Stimulated activated CD4-positive, alpha-beta T cell treated with anti-CD3 and anti-CD28 coated beads, Interleukin-4, amount 100 ng/mL, for 4 hours (primary cell): Measurements from ENCODE around the gene ZNF407.

ENCODE experiments used
- DNase-seq, 2 experiments: peaks; one replicate each; pipeline ENCODE4 v3.0.0-alpha.2; 2020

The ZNF407 gene

DNA sequence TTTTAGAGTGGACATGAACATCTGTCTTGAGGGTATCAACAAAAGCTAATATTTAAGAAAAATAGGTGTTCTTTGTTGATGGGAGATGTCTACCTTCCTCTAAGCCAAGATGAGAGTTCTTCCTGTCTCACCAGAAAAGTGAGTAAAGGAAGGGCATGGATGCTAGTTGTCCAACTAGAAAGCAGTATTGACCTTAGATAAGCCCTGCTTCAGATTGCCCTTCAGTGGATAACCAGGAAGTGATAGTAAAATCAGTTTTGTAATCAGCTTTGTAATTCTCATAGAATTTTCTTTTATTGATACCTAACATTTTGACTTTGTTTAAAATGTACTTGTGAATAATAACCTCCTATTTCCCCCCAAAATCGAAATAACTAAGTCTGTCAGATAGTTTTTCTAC is 134.7 kb downstream of the ZNF407 start:
- no peak for DNase-seq

DNA sequence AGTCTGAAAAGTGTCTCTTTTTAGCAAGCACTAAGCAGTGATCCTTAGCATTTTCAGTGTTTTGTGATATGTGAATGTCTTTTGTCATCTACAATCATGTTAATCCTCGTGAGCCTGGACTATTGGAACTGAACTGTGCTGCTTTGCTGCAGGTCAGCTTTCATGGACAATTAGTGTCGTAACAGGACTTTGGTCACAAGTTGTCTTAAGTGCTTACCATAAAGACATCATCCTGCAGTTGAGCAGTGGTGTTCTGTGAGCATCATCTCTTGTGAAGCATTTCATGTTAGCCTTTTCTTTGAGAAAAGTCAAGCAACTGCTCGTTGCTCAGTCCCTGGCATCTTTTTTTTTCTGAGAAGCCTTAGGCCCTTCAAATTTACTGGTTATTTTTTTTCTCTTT is 135.9 kb downstream of the ZNF407 start:
- no peak for DNase-seq

DNA sequence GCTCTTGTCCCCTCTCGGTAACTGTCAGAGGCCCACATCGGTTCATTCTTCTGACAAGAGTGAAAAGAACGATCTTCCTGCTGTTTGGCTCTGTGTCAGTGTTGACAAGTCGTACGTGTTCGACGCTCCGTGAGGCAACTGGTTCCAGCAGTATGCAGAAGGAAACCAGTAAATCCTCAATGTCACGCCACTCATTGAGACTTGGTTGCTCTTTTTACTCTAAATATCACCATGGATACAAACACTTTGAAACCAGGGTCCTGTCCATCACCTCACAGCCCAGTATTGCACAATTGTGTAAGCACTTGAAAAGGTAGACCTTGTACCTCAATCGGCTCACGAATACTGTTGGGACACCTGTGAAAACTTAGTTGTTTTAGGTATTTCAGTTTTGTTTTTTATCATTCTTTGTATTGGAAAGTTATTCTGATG is 136.4 kb downstream of the ZNF407 start:
- DNase-seq, result no peak

DNA sequence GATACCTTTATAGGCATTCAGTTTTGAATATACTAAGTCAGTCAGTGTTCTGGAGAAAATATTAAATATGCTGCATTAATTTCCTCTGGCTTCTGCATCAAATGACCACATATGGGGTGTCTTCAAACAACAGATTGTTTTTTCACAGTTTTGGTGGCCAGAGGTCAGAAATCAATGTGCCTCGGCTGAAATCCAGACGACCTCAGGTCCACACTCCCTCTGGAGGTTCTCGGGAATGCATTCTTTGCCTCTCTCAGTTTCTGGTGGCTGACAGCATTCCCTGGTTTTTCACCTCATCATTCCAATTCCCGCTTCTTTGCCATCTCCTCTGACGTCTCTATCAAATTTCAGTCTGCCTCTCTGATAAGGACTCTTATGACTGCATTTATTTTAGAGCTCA is 142.3 kb downstream of the ZNF407 start:
- no peak for DNase-seq

DNA sequence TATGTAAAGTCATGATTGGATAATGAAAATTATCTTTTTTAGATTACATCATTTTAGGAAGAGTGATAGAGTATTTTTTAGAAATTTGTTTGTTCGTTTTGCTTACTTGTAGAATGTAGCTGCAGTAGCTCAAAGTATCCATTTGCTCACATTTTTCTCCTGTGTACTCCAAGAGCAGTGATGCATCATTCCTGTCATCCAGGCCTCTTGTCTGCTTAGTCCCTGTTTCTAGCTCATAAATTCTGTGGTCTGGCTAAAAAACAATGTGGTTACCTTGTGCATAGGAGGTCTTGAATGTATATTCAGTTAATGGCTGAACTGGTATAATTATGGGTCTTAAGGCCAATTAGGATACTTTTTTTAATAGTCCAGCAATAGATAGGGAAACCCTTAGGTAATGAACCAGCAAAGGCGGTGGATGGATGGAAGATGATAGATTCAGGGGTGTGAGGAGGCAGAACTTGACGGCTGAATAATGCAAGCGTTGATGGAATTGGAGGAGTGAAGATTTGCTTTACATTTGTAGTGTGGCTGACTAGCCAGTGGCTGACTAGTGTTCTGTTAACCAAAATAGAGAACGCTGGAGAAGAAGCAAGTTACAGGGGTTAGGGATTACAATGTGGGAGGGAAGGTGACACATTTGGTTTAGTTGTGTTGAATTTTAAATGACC is 145.0 kb downstream of the ZNF407 start:
- no peak for DNase-seq

DNA sequence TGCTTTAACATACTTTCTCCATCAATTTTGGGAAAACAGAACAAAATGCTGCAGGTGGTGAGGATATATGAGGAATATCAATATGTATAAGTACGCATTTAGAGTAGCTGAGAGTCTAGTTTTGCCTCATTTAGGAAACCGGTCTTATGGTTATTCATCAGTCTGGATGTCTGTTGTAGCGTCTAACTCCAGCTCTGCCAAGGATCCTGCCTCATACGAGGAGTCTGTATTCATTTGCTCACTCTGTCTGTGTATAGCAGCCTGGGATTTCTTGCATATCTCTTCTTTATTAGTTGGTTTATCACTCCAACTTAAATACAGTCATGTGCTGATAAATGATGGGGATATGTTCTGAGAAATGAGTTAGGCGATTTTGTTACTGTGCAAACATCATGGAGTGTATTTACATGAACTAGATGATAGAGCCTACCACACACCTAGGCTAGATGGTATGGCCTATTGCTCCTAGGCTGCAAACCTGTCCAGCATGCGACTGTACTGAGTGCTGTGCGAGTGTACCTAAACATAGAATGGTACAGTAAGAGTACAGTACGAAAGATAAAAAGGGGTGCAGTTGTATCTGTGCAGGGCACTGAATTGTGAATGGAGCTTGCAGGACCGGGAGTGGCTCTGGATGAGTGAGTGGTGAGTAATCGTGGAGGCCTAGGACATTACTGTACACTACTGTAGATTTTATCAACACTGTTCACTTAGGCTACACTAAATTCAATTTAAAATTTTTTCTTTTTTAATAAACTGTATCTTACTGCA is 148.1 kb downstream of the ZNF407 start:
- DNase-seq, result no peak

DNA sequence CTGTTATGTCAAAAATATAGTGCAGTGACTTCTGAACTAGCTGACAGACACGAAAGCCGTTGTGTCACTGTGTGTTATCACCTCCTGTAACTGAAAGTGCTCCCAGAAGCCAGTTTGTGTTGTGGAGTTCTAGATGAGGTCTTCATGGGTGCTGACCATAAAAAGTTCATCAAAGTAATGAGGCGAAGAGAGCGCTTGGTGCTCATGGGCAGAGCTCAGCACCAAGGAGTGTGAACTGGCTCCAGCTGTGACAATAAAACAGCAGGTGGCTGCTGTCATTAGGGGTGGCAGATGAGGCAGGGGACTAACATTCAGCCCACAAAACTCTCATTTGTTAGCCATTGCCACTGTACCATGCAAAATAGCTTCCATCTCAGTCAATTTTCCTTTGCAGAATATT is 151.1 kb downstream of the ZNF407 start:
- DNase-seq, result no peak

DNA sequence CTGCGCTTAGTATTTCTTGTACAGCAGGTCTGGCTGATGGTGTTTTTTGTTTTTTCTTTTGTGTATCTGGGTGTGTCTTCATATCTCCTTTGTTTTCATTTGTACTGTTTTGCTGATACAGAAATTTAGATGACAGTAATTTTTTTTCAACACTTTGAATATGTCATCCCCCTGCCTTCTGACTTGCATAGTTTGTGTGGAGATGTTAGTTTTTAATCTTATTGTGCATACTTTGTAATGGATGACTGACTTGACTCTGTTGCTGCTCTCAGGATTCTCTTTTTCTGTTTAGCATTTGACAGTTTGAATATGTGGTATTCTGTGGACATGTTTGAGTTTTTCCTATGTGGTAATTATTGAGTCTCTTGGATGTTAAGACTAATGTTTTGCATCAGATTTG is 161.3 kb downstream of the ZNF407 start:
- DNase-seq, result no peak

DNA sequence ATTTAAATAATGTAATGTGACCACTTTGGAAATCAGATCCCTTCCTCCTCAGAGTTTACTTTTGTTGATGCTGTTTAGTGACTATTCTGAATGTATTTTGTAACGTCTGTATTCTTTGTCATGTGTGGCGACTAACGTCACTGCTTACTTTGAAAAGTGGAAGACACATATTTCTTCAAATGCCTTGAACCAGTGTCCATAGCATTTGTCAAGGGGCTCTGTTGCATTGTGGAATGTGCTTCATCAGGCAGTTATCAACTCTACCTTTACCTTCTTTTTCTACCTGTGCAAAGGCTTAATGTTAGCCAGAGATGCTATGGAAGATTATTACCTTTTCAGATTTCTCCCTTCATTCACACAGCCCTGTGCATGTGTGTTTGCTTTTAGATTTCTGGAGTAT is 162.4 kb downstream of the ZNF407 start:
- DNase-seq, result no peak

DNA sequence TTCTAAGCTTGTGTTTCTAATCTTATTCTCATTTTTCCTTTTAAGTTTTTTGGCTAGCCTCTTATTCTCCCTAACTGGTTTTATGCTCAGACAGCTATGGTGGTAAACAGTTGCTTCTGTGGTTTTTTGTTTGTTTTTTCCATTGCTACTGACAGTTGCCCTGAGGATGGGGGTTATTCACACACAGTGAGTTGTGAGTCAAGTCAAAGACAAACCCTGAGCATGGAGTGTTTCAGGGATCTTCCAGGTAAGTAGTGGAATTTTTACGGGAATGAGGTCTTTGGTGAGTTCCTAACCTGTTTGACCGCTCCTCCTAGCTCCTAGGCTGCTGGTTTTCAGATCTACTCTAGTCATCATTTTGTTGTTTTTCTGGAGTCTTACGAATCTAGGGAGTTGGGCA is 162.8 kb downstream of the ZNF407 start:
- DNase-seq, result no peak

DNA sequence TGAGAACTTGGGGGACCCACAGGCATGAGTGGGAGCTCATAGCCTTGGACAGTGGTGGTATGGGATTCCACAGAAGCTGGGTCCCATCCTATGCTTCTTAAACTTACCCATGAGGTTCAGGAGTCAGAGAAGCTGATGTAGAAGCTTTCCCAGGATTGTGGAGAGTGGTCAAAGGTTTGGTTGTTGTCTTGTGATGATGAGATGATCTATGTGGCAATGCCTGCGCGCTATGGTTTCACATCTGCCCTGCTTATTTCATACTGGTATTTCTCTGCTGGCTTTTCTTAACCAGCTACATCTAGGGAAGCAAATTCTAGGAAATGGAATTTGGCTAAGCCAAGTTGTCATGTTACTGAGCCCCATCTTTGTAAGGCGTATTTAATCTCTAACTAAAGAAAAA is 168.6 kb downstream of the ZNF407 start:
- DNase-seq, result no peak

DNA sequence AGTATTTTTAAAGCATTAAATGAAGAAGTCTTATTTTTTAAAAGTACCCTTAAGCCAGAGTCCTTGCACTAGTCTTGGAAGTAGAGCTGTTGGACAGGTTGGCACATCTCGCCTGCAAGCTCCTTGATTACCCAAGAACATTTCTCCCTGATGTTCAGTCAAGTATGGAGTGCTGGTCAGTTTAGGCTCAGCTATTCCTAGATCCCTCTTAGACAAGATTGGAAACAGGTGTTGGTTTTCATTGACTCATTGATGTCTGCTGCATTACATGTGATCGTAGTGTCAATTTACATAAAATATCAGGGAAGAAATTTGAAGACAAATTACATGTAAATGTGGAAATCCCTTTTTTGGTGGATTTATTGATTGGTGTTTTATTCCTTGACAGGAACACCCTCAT is 170.4 kb downstream of the ZNF407 start:
- DNase-seq, result no peak

DNA sequence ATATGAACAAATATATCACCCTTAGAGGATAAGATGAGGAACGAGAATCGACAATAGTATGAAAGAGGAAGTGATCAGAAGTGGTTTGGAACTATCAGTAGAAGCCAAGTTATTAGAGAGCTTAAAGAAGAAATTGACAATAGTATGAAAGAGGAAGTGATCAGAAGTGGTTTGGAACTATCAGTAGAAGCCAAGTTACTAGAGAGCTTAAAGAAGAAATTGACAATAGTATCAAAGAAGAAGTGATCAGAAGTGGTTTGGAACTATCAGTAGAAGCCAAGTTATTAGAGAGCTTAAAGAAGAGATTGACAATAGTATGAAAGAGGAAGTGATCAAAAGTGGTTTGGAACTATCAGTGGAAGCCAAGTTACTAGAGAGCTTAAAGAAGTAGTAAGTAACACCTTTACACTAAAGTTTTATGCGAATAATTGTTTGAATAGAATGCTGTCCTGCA is 175.5 kb downstream of the ZNF407 start:
- no peak for DNase-seq

DNA sequence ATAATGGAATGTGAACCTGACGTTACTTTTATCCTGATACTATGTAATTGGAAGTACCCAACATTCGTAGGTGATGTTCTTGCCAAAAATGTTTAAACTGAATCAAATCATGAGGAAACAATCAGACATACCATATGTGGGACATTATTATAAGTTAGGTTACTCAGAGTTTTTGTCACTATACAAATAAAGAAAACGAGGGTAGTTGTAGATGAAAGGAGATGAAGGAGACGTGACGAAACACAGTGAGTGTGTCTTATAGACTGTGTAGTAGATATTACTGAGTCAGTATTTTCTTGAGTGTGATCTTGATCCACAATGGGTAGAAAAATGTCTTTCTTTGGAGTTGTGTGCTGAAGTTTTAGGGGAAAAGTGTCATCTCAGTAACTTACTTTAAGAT is 176.8 kb downstream of the ZNF407 start:
- DNase-seq, result no peak

DNA sequence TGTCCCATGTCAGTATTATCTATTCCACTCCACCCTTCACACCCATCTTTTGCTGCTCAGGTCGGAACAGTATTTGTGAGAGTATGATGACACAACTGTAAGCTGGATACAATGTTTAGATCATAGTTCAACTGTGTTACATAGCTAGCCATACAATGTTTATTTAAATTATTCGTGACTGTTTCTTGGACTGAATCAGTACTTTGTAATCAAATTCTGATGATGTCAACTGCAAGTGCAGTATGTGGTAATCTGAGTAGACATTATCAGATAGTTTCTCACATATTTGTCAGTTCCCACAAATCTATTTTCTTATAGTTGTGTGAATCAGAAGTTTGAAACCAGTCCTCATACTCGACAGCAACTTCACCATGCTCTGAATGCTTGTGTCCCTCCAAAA is 177.6 kb downstream of the ZNF407 start:
- DNase-seq, result no peak

DNA sequence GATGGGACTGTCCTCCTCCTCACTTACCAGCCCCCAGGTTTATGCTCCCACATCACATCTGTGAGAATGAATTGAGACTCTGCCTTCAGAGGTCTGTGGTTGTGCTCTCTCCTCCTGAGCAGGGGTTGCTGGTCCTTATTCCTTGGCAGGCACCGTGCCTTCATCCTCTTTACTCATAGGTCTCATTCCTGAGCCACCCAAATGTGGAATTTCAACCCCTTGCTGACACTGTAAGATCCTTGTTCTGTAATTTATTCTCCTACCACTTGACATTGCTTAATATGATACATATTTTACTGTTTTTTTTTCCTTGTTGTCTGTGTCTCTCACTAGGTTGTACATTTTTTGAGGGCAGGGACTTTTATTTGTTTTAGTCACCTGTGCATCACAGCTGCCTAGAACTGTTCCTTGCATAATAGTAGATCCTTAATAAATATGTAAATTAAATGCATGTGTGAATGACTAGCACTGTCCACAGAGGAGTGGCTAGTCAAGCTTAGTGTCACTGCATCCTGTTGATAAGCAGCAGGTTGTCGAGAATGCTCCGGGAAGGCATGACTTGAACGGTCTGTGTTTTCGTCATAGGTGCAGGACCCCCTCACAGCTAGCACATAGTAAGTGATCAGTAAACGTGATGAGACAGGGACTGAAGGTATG is 180.6 kb downstream of the ZNF407 start:
- no peak for DNase-seq

DNA sequence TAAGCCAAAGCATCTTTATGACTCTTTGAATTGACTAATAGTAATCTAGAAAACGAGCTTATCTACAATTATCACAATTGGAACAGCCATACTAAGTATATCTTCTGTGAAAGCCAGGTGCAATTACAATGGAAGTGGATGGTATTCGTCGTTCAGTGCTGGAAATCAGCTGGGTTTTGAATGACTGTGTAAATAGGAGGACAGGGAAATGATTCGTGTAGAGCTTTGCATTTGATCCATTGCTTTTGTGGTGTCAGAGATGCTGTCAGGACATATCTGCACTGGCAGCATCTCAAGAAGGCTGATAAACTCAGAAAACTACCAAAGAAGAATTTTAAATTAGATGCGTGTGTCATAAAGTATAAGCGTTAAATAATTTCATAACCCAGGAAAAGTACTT is 187.1 kb downstream of the ZNF407 start:
- no peak for DNase-seq

DNA sequence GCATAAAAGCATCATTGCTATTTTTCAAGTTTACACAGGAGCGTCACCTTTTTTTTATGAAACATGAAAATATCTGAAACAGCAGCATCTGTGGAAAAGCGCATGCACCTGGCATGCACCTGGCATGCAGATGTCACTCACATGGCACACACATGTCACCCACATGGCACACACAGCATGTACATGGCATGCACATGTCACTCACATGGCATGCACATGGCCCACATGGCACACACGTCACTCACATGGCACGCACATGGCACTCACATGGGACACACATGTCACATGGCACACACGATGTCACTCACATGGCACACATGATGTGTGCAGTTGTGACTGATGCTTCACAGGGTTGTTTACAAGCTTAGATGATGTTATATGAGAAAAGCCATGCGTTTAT is 188.0 kb downstream of the ZNF407 start:
- DNase-seq, result no peak

DNA sequence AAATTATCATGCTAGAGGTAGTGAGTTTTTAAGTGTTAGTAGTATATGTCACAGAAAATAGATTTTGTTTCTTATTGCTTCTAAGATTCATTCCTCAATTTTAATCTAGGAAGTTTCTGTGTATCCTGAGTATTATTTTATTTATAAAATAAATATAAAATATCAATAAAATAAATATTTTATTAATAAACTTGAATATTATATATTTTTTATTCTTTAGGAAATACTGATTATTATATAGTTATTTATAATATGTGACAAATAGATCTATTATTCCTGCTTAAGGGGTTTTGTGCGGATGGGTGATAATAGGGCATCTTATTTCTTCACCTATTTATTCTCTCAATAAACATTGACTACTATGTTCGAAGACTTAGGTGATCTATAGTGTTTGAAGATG is 191.0 kb downstream of the ZNF407 start:
- no peak for DNase-seq

DNA sequence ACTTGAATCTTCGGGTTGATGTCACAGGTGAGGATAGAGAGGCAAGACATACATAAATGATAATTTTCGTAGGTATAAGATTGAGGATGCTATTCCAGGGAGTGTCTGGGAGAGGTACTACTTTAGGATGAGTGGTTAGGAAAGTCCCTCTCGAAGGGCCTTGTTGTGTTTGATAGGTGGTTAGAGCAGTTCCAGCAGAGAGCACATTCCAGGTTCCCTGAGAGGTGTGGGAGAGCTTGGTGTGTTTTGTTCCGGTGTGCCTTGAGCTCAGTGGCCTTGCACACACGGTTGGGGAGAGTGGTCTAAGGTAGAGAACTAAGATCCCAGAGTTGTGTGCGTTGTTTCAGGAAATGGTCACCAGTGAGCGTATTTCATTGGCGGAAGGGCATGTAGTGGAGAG is 191.4 kb downstream of the ZNF407 start:
- no peak for DNase-seq

DNA sequence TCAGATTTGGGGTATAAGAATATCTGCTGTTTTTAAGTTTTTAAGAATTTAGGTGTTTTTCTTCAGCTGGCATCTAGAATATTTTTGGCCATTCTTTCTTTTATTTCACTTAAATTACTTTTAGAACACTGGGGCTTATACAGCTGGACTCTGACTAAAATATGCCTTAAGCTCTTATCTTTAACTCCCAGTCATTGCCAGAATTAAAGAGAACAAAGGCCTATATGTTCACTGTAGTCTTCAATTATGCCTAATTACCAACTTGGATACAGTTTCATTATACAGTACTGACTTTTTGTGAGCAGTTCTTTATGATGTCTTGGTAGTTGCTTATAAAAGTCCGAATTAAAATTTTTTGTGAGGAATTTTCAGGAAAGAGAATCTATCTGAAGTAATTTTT is 192.8 kb downstream of the ZNF407 start:
- no peak for DNase-seq

DNA sequence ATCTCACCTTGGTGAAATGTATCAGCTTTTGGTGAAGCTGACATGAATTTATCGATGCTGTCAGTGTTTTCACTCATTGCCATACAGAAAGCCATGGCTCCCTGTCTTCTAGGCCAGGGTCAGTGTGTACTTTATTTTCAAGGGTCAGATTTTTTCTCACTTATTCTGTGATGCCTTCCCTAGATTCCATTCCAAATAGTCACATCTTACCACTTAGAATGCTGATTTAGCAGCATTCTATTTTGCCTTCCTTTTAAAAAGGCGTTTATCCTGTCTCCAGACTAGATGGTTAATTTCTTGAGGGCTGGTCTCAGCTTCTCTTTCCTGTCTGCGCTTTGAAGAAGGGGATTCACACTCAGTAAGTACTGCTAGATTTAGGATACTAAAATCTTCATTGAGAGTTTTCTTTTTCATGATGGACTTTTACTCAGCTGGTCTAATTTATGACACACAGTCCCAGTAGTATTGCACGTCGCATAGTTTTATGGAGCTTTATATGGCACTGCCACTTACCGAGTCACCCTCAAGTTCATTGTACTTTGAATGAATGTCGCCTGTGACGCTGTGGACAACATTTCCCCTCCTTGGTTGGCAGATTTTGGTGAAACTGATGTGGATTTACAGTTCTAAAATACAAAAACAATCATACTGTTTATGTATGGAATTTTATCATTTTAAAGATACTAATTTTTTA is 194.0 kb downstream of the ZNF407 start:
- no peak for DNase-seq

DNA sequence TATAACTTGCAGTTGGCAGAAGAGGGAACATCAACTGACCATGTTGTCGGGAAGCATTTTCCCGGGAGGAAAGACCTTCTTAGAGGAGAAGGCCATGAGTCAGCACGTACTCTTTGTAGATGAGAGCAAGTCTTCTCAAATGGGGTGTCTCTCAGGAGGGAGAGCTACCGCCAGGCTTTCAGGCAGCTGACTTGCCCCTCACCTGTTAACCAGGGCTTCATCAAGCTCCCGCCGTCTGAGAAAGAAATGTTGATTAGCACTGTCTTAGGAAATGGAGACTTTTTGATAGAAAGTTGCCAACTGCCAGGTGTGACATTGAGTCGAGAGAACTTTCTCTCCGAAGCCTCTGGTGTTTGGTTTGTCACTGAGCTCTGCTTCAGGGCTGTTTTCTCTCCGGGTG is 196.1 kb downstream of the ZNF407 start:
- DNase-seq, result no peak

DNA sequence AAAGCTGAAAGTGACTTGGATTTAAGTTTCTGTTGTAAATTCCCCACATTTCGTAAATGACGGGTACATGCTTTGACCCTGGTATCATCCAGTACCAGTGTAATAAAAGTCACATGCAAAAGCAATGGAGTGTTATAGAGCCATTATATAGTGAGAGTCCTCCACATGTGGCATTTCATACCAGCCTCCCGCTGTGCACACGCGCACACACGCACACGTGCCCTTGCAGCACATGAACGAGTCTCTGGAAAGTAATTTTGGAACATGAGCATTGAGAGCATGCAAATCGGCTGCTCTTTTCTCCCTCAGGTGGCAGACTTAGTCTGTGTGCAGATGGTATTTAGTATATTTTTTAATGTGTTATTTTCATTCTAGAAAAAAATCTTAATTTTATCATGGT is 198.1 kb downstream of the ZNF407 start:
- DNase-seq, result no peak
